ENCODE results near the gene ARHGAP26.

The ARHGAP26 gene

DNA sequence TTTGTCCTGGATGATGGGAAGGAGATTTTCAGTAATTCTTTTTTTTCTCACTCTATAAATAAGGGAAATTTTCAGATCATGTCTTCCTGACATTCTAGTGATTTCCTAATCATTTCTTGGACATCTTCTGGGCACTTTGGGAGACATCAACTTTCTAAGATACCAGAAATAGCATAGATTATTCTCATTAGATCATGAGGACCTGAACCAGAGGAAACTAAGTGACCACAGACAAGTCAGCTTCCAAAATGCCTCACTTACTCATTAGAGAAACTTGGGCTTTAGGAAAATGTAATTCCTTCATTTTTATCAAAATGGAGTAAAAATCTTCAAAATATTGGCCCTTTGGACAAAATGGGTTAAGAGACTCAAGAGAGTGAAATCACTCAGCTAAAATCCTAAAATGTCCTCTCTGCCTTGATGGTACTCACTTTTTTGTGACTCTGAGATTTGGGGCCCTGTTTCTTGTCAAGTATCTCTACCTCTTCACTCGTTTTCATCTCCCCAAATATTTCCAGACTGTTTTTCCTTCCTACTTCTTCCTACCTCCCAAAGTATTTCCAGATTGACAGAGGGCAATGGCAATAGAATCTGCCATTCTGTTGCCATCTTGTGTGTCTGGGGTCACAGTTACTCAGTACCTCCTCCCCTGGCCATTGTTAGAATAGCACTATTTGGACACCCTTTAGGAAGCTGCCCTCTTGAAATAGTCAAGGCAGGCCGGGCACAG, 438.8 kb downstream of the ARHGAP26 start:
- no peaks in the 10 kb centered on the region for H3F3A ChIP-seq (ENCODE audit: control insufficient read depth, insufficient read depth)
- H3K36me3 ChIP-seq (ENCODE audit: control insufficient read depth, low read length): no peaks in the 10 kb centered on the region
- H3K27ac ChIP-seq (ENCODE audit: low read depth, low read length): no peak overlapping the region
- no peaks in the 10 kb centered on the region for H3K79me2 ChIP-seq (ENCODE audit: control insufficient read depth, low read length)
- no peaks in the 10 kb centered on the region for H3K9me2 ChIP-seq (replicated peaks; ENCODE audit: control insufficient read depth, low read length)
- no peaks in the 10 kb centered on the region for H4K20me1 ChIP-seq (ENCODE audit: control insufficient read depth, insufficient read depth, low read depth, low read length)
- H3K9me3 ChIP-seq (ENCODE audit: control insufficient read depth, insufficient read depth, low read length): no peaks in the 10 kb centered on the region
- peaks cover 22% of the 10 kb centered on the region for H3K4me1 ChIP-seq (ENCODE audit: control insufficient read depth, low read length)
- H3K27me3 ChIP-seq (ENCODE audit: control insufficient read depth, low read length): no peaks in the 10 kb centered on the region
- H3K4me3 ChIP-seq (ENCODE audit: low read length): no peak overlapping the region
- H3K4me2 ChIP-seq (ENCODE audit: low read length): no peak overlapping the region
- TF ChIP-seq, protein P1, sequence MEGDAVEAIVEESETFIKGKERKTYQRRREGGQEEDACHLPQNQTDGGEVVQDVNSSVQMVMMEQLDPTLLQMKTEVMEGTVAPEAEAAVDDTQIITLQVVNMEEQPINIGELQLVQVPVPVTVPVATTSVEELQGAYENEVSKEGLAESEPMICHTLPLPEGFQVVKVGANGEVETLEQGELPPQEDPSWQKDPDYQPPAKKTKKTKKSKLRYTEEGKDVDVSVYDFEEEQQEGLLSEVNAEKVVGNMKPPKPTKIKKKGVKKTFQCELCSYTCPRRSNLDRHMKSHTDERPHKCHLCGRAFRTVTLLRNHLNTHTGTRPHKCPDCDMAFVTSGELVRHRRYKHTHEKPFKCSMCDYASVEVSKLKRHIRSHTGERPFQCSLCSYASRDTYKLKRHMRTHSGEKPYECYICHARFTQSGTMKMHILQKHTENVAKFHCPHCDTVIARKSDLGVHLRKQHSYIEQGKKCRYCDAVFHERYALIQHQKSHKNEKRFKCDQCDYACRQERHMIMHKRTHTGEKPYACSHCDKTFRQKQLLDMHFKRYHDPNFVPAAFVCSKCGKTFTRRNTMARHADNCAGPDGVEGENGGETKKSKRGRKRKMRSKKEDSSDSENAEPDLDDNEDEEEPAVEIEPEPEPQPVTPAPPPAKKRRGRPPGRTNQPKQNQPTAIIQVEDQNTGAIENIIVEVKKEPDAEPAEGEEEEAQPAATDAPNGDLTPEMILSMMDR (IDR thresholded peaks at IDR 0.05; ENCODE audit: low read depth, low read length, poor library complexity, severe bottlenecking): peak; percentile 51
- TF ChIP-seq EZH2phosphoT487 (IDR thresholded peaks at IDR 0.05; ENCODE audit: borderline replicate concordance, low read length): no peak

DNA sequence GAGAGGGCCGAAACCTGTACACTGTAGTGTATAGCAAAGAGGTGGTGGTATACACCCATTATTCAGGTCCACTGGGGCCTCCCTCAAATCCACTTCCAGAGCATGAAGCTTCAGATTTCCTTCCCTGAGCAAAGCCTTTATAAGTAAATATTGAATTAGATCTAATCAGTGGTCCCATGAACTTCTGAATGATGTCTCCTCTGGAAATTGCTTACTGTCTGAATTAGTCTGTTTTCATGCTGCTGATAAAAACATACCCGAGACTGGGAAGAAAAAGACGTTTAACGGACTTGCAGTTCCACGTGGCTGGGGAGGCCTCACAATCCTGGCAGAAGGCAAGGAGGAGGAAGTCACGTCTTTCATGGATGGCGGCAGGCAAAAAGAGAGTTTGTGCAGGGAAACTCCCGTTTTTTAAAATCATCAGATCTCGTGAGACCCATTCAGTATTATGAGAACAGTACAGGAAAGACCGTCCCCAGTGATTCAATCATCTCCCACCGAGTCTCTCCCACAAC, 439.8 kb downstream of the ARHGAP26 start:
- Histone ChIP-seq H3K4me2 (ENCODE audit: low read length) (no peak overlapping the region), H3K27me3 (ENCODE audit: control insufficient read depth, low read length) (no peaks in the 10 kb centered on the region), H3K4me3 (ENCODE audit: low read length) (no peak overlapping the region), H4K20me1 (ENCODE audit: control insufficient read depth, insufficient read depth, low read depth, low read length) (no peaks in the 10 kb centered on the region), H3K9me2 (replicated peaks; ENCODE audit: control insufficient read depth, low read length) (no peaks in the 10 kb centered on the region), H3K36me3 (ENCODE audit: control insufficient read depth, low read length) (no peaks in the 10 kb centered on the region), H3K9me3 (ENCODE audit: control insufficient read depth, insufficient read depth, low read length) (no peaks in the 10 kb centered on the region), H3K4me1 (ENCODE audit: control insufficient read depth, low read length) (peaks cover 32% of the 10 kb centered on the region), H3F3A (ENCODE audit: control insufficient read depth, insufficient read depth) (no peaks in the 10 kb centered on the region; the same call in 1 of the 2 replicates), H3K27ac (ENCODE audit: low read depth, low read length) (no peak overlapping the region), H3K79me2 (ENCODE audit: control insufficient read depth, low read length) (no peaks in the 10 kb centered on the region)
- no peak for TF ChIP-seq EZH2phosphoT487 (IDR thresholded peaks at IDR 0.05; ENCODE audit: borderline replicate concordance, low read length)
- TF ChIP-seq, protein P1 (IDR thresholded peaks at IDR 0.05; ENCODE audit: low read depth, low read length, poor library complexity, severe bottlenecking): no peak

DNA sequence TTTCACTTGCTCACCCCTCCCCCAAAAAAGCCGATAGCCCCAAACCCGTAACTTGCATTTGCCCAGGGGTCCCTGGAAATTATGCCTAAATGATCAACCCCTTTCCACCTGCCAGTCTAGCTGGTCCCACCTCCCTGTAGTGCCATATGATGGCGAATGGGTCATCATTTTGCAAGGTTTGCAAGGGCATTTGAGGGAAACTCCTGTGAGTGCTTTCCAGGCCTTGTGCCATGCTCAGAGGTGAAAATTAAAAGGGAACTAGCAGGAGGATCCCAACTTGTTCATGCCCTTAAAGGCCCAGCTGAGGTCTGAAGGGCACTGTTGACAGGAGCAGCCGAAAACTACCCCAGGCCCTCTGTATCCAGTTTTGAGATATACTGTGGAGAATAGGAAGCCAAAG, 440.4 kb downstream of the ARHGAP26 start:
- Histone ChIP-seq H3K4me2 (ENCODE audit: low read length) (no peak overlapping the region), H3K4me1 (ENCODE audit: control insufficient read depth, low read length) (peaks cover 38% of the 10 kb centered on the region), H3F3A (ENCODE audit: control insufficient read depth, insufficient read depth) (peaks cover 6% of the 10 kb centered on the region; the same call in 1 of the 2 replicates), H4K20me1 (ENCODE audit: control insufficient read depth, insufficient read depth, low read depth, low read length) (no peaks in the 10 kb centered on the region), H3K9me2 (replicated peaks; ENCODE audit: control insufficient read depth, low read length) (no peaks in the 10 kb centered on the region), H3K27ac (ENCODE audit: low read depth, low read length) (no peak overlapping the region), H3K27me3 (ENCODE audit: control insufficient read depth, low read length) (no peaks in the 10 kb centered on the region), H3K4me3 (ENCODE audit: low read length) (no peak overlapping the region), H3K9me3 (ENCODE audit: control insufficient read depth, insufficient read depth, low read length) (no peaks in the 10 kb centered on the region), H3K36me3 (ENCODE audit: control insufficient read depth, low read length) (no peaks in the 10 kb centered on the region), H3K79me2 (ENCODE audit: control insufficient read depth, low read length) (no peaks in the 10 kb centered on the region)
- TF ChIP-seq EZH2phosphoT487 (IDR thresholded peaks at IDR 0.05; ENCODE audit: borderline replicate concordance, low read length): no peak
- TF ChIP-seq, protein P1 (IDR thresholded peaks at IDR 0.05; ENCODE audit: low read depth, low read length, poor library complexity, severe bottlenecking): no peak

Measured in DOHH2 (cell line).